Right lobe of liver (tissue), 4 donors: Measurements from ENCODE around the gene FLT3.

Experiments
- CTCF ChIP-seq, 4 donors: fragments of 200-600 bp in 3 of 4; fragments of 450-650 bp in 1 of 4; IDR thresholded peaks; one replicate each; pipeline versions ENCODE4 v1.5.1 to v1.8.0; 2016 to 2022; ENCODE audit warnings: antibody characterized with exemption in 4 of 4, mild to moderate bottlenecking in 2 of 4
- POLR2A ChIP-seq: fragments of 450-650 bp; IDR thresholded peaks from one replicate; pipeline ENCODE4 v1.6.1; 2017; ENCODE audit warnings: antibody characterized with exemption, mild to moderate bottlenecking
- donor health status: DM: no; HTN: no; CAD: no.
- donor health status: DM: no; HTN: no; CAD: no.
- donor health status: DM: no; HTN: yes; CAD: no.

GRCh38 chr13:28131646-28132045 is 31.3 kb upstream of the FLT3 start:
- TF ChIP-seq CTCF (IDR thresholded peaks at IDR 0.05) (no peak), POLR2A (no peak)
